GM04503 (cell line): ENCODE measurements around the gene BPIFB4.

Experiments used
- DNase-seq: peaks from one replicate; pipeline ENCODE4 v3.0.0-alpha.2; 2012; ENCODE audit warnings: low read depth

Gene BPIFB4

DNA sequence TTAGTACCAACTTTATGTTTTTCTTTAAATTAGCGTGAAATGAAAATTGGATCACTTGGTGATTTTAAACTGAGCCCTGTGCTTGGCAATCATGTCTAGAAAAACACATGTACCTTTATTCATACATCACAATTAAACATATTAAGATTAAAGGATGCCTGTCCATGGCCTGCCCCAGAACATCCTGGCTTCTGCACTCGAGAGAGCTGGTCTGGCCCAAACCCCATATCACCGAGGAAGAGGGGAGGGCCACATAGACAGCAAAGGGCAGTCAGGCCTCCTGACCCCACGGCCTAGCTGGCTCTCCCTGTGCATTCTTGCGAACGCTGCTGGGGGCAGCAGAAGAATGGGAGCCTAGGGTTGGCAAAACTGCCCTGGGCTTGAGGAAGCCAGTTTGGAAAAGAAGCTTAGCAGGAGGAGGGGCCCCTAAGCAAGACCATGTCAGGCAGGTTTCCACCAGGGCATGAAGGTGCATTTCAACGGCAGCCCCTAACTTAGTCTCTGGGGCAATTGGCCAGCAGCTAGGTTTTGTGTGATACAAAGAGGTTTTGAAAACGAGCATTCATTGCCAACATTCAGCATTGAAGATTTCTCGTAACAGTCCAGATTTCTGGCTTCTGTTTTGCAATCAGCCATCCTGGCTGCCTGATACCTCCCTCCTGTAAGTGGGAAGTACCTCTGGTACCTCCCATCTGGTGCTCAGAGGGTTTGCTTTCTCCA, 17.2 kb upstream of the BPIFB4 start:
- no peak for DNase-seq

DNA sequence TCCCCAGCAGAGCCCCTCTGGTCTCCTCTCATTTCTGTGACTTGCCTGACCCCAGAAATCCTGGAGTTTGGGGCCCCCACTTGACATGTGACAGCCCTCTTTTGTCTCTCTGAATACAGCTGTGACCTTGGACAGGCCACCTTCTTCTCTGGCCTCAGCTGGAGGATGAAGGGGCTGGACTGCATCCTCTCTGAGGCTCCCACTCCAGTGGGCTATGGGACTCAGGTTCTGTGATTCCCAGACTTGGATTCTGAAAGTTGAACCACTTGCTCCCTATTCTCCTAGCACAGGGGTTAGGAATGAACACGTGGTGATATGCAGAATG, 16.7 kb upstream of the BPIFB4 start:
- DNase-seq: no peak

DNA sequence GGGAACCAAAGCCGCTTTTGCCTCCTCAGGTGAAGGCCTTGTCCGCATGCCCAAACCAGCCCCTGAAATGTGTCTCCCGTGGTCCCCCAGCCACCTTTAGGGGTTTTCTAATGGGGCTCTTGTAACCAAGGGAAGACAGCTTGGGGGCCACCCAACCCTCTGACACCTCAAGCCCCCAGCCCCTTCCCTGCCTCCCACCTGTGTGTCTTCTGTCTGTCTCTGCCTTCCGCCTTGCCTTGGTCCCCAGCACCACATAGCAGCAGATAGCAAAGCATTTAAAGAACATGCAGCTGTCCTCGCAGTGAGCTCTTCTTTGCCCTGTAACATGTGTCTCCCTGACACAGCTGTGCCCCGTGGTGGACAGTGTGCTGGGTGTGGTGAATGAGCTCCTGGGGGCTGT, 16.2 kb upstream of the BPIFB4 start:
- DNase-seq: no peak

DNA sequence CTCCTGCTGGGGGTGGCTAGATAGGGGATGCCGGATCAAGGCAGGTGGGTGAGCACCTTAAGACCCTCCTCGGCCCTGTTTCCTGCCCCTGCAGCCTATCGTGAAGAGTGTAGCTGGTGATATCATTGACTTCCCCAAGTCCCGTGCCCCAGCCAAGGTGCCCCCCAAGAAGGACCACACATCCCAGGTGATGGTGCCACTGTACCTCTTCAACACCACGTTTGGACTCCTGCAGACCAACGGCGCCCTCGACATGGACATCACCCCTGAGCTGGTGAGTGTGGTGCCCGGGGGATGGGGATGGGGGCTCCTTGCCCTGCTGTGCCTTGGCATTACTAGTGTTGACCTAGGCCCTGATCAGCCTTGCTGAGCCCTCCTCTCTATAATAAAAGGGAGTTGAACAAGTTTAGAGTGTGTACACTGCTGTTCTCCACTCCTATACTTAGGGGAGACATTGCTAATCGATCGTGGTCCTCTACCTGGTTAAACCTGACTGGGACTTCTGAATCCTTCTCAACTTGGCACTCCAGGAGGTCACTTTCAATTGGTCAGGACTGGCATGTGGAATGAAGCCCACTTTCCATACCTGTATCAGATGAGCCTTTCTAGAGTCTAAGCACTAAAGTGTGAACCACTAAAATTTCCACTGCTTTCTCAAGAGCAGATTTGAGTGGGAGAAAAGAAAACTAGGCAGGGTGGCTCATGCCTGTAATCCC, 14.7 kb upstream of the BPIFB4 start:
- DNase-seq: no peak

DNA sequence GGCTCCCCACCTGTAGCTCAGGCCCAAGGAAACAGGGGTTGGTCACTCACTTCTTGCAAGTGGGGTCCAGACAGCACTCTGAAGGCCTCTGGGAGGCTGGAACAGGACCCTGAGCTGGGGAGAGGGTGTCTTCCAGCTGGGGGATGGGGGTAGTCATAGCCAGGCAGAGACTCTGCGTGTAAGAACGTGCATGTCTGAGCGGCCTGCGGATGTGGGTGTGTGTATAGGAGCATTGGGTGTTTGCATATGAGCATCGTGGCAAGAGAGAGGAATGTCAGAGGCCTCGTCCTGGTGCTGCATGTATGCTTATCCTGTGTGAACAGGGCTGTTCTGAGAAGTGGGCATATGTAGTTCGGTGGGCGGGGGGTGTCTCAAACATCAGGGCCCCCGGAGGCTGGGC, 13.7 kb upstream of the BPIFB4 start:
- no peak for DNase-seq

DNA sequence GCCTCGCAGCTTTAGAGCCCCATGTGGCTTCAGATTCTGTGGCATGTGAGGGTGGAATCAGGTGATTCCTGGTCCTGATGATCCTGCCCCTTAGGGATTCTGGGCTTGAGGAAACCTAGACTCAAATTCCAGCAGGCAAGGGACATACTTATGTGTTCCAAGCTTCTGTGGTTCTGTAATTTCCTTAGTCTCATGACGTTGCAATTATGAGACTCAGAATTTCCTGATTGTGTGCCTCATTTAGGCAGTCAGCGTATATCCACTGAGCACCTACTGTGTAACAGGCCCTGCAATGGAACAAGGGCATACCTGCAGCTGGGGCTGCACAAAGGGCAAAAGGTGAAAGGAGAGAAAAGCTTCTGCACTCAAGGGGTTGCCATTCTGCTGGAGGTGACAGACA, 11.6 kb upstream of the BPIFB4 start:
- no peak for DNase-seq

DNA sequence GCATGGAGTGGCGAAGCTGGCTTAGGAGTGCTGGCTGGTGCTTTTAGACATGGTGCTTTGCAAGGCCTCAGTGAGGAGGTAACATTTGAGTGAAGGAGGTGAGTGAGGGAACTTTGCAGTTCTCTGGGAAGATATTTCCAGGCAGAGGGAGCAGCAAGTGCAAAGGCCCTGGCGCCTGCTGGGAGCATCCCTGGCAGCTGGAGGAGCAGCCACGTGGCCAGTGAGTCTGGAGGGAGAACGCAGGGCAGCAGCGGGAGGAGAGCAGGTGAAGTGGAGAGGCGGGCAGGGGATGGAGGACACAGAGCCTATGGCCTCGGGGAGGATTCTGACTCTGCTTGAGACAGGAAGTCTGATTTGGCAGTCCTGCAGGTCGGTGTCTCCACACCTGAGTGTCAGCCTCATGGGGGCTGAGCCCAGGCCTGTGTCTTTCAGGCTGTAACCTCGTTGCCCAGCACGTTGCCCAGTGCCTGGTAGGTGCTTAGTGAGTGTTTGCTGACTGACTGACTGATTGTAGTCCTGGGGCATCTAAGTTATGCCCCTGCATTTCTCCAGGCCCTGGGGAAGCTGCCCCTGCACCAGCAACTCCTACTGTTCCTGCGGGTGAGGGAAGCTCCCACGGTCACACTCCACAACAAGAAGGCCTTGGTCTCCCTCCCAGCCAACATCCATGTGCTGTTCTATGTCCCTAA, 11.0 kb upstream of the BPIFB4 start:
- DNase-seq: no peak

DNA sequence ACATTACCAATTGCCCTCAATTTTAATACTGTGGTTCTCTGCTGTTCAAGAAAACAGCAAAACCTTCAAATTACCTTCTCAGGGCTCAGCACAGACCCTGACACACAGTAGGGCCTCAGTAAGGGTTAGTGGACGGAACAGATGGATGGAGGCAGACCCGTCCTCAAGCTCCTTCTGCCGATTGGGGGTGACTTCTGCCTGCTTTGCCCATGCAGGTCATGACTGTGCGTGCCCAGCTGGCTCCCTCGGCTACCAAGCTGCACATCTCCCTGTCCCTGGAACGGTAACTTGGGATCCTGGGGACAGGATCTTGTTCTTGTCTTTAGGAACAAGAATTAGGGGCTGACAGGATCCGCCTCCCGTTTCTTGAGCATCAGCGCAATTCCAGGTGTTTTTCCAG, 9.8 kb upstream of the BPIFB4 start:
- DNase-seq: no peak

DNA sequence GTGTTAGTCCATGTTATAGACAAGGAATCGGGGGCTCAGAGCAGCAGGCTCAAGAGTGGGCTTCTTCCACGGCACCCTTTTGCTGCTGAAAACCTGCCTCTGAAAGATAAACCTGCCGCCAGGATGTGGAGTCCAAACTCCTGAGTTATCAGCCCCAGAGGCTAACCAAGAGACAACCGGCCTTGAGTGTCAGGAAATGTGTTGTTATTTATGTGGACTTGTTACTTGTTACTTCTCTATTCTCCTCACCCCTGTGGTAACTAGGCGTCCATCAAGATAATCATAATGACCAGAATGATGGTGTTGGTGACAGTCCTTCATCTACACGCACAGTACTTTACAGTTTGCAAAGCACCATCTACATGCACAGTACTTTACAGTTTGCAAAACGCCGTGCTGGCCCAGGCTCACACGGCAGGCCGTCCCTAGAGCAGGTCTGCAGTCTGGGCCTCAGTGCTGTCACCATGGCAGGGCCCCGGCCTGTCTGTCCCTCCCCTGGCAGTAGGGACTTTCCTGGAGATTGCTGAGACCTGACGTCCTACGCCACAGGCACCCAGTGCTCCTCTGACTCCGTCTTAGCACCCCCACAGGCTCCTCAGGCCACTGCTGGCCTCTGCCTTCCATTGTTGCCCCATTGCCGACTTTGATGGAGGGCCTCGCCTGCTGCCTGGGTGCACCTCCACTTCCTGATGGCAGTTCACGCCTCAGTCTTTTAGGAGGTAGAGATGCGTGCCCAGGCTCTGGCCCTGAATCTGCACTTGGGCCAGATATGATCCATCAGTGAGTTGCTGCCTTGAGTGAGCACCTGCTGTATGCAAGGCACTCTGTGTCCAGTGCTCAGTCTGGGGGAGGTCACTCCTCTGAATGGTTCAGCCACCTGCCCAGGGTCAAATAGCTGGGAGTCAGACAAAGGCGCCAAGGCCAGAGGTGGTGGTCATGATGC, 9.1 kb upstream of the BPIFB4 start:
- no peak for DNase-seq

DNA sequence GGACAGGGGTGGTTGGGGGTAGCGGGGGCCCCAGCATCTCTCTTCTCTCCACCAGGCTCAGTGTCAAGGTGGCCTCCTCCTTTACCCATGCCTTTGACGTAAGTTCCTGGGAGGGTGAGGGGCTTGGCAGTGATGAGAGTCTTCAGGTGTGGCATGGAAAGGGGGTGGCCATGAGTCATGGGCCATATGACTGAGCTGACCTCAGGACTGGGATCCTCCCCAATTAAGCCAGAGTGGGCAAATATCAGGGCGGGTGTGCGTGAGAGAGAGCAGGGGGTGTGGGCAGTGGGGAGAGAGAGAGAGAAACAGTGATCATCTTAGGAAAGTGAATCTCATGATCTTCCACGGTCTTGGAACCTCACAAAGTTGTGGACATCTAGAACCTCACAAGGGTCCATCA, 8.2 kb upstream of the BPIFB4 start:
- no peak for DNase-seq

DNA sequence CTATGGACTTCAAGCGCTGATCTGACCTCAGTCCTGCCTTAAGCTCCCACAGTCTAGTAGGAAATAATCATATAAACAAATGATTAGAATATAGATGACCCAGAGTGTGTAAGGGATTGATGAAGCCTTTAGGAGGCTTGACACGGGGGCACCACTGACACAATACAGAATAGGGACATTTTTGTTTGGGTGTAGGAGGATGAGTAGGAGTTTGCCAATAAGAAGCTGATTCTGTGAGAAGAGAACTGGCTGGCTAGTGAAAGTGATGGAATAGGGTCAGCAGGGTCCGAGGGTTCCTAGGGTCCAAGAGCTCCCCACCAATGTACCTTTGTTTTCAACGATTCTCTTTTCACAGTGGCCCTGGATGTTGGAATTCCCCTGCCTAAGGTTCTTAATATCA, 7.1 kb upstream of the BPIFB4 start:
- no peak for DNase-seq

DNA sequence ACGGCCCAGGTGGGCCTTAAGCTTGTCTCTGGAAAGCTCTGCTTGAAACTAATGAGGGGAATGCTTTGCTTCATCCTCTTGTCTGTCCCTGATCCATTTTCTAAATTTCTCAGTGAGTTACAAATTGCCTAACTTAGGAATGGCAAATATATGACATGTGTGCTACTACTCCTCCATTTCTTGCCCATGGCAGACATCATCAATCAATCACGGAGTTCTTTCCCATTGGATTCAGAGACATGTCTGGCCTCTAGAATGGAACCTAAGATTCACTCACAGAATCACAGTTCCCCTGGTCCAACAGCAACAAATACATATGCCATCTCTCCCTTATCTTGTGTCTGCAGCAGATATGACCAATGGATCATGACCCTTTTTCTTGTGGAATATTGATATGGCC, 6.6 kb upstream of the BPIFB4 start:
- DNase-seq: no peak

DNA sequence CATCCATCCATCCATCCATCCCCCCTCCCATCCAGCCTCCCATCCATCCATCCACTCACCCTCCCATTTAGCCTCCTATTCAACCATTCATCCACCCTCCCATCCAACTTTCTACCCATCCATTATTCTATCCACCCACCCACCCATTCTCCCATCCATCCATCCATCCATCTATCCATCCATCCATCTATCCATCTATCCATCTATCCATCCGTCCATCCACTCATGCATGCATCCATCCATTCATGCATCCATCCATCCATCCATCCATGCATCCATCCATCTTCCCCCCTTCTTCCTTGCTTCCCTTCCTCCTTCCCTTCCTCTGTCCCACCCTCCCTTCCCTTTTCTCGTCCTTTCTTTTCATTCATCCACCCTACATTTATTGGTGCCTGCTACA, 4.8 kb upstream of the BPIFB4 start:
- DNase-seq: no peak

DNA sequence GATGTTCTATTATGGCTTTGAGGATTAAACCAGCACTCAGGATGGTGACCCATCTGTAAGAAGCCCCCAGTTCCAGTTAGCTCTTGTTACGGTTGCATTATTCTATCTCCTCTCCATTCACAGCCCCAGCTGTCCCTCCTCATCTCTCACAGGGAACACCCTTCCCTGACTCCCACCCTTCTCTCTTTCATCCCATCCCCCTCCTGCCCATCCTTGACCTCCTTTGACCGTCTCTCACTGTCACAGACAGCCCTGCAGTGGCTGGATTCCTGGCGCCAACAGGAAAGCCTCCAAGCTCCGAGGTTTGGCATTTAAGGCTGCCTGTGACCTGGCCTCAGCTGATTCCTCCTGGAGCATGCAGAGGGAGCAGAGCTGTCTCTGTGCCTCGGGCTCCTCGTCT, 4.2 kb upstream of the BPIFB4 start:
- no peak for DNase-seq

DNA sequence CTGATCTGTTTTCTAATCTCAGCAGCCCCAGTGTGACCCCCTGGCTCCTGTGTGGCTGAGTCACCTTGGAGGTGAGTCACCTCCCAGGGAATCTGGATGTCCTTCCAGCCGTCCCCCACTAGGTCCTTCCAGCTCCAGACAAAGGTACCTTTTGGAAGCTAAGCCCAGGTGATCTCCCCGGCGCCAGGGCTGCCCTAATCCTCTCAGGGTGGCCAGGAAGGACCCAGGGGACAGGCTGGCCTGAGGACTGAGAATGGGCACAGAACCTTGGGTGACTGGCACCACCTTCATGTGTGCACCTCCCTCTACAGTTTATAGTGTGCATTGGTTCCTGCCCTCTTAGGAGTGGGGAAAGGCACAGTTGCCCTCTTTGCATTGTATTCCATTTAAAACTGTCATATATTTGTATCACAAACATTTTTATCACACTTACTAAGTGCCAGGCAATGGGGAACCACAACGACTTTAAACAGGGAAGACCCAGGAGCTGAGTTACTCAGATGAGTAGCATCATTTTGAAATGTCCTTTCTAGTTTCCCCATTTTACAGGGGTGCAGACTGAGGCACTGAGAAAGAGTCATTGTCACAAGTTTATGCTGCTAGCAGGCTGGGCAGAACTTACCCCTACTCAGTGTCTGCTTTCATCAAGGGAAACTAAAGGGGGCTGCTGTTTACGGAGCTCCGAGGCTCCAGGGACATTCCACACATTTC, 2.6 kb upstream of the BPIFB4 start:
- DNase-seq: no peak

DNA sequence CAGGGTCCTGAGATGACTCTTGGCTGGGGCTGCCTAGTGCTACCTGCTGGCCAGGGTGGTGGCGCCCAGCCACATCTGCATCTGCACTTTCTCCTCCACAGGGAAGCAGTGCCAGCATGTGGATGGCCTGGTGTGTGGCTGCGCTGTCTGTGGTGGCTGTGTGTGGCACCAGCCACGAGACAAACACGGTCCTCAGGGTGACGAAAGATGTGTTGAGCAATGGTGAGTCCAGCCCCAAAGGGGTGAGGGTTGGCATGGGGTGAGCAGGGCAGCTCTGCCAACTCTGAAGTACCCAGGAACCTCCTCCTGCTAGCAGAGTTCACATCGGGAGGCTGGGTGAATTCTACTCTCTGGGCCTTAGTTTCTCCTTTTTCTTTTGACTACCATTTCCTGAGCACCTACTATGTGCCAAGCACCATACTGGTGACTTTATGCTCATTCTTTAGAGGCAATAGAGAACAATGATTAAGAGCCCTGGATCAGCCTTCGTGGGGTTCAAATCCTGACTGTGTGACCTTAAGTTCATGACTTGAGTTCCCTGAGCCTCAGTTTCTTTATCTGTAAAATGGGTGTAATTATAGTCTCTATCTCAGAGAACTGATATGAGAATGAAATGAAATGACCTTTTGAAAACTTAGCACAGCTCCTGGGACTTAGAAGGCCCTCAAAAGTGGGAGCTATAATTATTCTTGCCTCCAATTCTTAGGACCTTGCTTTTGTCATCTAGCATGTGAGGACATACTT, 2.1 kb downstream of the BPIFB4 start:
- no peak for DNase-seq

DNA sequence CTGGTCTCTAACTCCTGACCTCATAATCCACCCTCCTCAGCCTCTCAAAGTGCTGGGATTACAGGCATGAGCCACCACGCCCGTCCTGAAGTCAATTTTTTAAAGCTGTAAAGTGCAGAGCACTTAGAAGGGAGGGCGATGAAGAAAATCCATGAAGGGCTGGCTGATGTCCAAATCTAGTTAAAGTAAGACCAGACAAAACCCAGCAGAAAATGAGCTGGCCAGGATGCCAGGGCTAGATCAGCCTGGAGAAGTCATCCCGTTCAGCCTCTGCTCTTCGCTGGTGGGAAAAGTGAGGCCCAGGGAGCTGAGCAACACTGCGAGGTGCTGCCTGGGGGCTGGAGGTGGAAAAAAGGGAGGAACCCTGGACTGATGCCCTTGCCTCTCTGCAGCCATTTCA, 3.1 kb downstream of the BPIFB4 start:
- no peak for DNase-seq

DNA sequence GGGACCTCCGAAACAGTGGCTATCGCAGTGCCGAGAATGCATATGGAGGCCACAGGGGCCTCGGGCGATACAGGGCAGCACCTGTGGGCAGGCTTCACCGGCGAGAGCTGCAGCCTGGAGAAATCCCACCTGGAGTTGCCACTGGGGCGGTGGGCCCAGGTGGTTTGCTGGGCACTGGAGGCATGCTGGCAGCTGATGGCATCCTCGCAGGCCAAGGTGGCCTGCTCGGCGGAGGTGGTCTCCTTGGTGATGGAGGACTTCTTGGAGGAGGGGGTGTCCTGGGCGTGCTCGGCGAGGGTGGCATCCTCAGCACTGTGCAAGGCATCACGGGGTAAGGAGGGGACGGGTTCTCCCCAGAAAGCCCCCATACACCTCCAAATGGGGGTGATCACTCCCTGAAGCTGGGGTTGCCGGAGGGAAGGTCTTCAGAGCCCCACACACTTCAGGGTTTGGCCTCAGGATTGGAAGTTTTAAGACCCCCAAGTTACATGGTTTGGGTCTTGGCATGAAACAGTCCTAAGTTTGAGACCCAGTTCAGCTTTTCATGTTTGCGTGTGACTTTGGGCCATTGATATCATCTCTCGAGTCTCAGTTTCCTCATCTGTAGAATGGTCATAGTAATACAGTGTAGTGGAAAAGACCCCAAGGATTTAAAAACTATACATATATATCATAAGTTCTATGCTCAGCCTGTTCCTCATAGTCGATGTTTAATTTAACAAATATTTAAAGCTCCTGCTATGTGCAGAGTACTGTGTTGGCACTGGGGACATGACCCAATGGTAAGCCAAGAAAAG, 4.3 kb downstream of the BPIFB4 start:
- no peak for DNase-seq

DNA sequence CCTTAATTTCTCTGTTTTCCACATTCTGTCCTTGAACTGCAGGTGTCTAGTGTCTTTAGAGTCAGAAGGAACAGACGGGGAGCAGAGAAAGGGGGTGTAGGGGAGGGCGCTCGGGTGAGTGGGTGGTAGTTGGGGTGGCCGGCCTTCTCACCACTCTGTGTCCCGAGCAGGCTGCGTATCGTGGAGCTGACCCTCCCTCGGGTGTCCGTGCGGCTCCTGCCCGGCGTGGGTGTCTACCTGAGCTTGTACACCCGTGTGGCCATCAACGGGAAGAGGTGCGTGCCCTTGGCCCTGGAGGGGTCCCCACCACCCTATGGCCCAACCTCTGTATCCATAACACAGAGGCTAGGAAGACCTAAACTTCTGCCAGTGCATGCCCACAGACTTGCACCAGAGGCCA, 5.3 kb downstream of the BPIFB4 start:
- no peak for DNase-seq

DNA sequence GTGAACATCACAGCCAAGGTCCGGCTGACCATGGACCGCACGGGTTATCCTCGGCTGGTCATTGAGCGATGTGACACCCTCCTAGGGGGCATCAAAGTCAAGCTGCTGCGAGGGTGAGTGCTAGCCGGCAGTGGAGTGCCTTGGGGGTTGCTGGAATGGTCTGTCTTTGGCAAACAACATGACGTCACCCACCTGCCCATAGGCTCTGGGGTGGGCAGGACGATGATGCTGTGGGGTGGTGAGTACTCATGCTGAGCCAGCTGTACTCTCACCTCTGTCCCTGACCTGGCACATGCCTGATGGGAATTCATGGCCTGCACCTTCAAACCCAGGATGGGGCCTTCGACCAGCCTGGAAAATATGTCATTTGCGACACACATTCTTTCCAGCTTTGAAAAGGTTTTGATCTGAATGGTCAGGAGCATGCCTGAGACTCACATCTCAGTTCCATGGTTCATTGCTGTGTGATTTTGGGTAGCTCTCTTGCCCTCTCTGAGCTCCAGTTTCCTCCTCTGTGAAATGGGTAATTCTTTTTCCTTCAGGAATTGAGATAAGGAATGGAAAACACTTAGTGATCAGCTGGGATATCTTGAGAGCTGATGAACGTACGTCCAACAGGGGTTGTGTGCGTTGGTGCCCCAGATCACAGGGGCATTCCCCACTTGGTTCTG, 6.7 kb downstream of the BPIFB4 start:
- DNase-seq: no peak
